CD8-positive, alpha-beta memory T cell (primary cell): ENCODE data around the gene THUMPD1. TPM values are rescaled to one million over a fixed set of nuclear protein-coding genes. Genes with fewer than 3 reads are reported as not detected.
"Not testable (repeated sequence)": the region's sequence is repeated elsewhere in the genome, so short reads cannot be mapped to it uniquely, and the experiment has no call there.

Experiments
- CTCF ChIA-PET: fragments of 350-600 bp; sonication (Branson Sonifier 250); formaldehyde crosslinking; loops from one replicate; lab custom pipeline; 2021; ENCODE audit warnings: antibody characterized with exemption; lab: Charles Lee
- POLR2A ChIA-PET: fragments of 350-600 bp; sonication (Branson Sonifier 250); formaldehyde crosslinking; loops from one replicate; lab custom pipeline; 2021; ENCODE audit warnings: antibody characterized with exemption; lab: Charles Lee
- DNase-seq, 5 donors: peaks; one replicate each; pipeline versions ENCODE4 v3.0.0 to v3.0.0-alpha.2; 2020 to 2022; ENCODE audit warnings: mixed read lengths in 1 of 5
- H3K27ac ChIP-seq: one replicate; pipeline ENCODE4 v1.7.0; 2013; ENCODE audit warnings: low read depth, mild to moderate bottlenecking, low read length, moderate library complexity
- H3K27me3 ChIP-seq: 2 replicates; pipeline ENCODE4 v1.7.0; 2013; ENCODE audit warnings: low read length, mild to moderate bottlenecking; ENCODE audit not compliant: insufficient read depth, poor library complexity, severe bottlenecking
- H3K36me3 ChIP-seq: 2 replicates; pipeline ENCODE4 v1.7.0; 2013; ENCODE audit warnings: mild to moderate bottlenecking, low read length, moderate library complexity; ENCODE audit not compliant: insufficient read depth
- H3K4me1 ChIP-seq: 2 replicates; pipeline ENCODE4 v1.7.0; 2013; ENCODE audit warnings: mild to moderate bottlenecking, low read length, moderate library complexity; ENCODE audit not compliant: insufficient read depth
- H3K4me3 ChIP-seq: 2 replicates; pipeline ENCODE4 v1.7.0; 2013; ENCODE audit warnings: mild to moderate bottlenecking, low read length
- H3K9me3 ChIP-seq: 2 replicates; pipeline ENCODE4 v1.7.0; 2013; ENCODE audit warnings: mild to moderate bottlenecking, low read length
- H3K27ac Mint-ChIP-seq, 8 donors: one replicate each; pipeline ENCODE4 v1.8.0; 2020 to 2021; ENCODE audit warnings: mixed read lengths in 8 of 8, mild to moderate bottlenecking in 6 of 8, inconsistent platforms in 3 of 8, moderate library complexity in 3 of 8
- H3K27me3 Mint-ChIP-seq, 2 donors: one replicate each; pipeline ENCODE4 v1.8.0; 2020 to 2021; ENCODE audit warnings: mixed read lengths in 2 of 2, mild to moderate bottlenecking in 1 of 2, moderate library complexity in 1 of 2
- H3K36me3 Mint-ChIP-seq, 3 donors: one replicate each; pipeline ENCODE4 v1.8.0; 2020 to 2021; ENCODE audit warnings: mixed read lengths in 3 of 3, inconsistent platforms in 1 of 3, mild to moderate bottlenecking in 1 of 3
- H3K4me1 Mint-ChIP-seq, 3 donors: one replicate each; pipeline ENCODE4 v1.8.0; 2020 to 2021; ENCODE audit warnings: mixed read lengths in 3 of 3, inconsistent platforms in 1 of 3, mild to moderate bottlenecking in 1 of 3
- H3K4me3 Mint-ChIP-seq, 7 donors: one replicate each; pipeline ENCODE4 v1.8.0; 2020 to 2021; ENCODE audit warnings: mixed read lengths in 7 of 7, mild to moderate bottlenecking in 6 of 7, moderate library complexity in 4 of 7, inconsistent platforms in 2 of 7
- H3K9me3 Mint-ChIP-seq, 5 donors: one replicate each; pipeline ENCODE4 v1.8.0; 2020 to 2022; ENCODE audit warnings: mixed read lengths in 5 of 5, mild to moderate bottlenecking in 3 of 5, moderate library complexity in 2 of 5, inconsistent platforms in 1 of 5
- polyA plus RNA-seq: library from polyadenylated mRNA; unstranded; fragments of 300-500 nt; fragmentation: Illumina TruSeq; gene quantifications from one replicate; pipeline ENCODE4 v1.2.3, GENCODE V29; 2021
- total RNA-seq, 2 experiments: library from RNA; stranded (reverse); gene quantifications; one replicate each; pipeline ENCODE4 v1.2.3, GENCODE V29; 2021

Gene THUMPD1
- total and polyA plus RNA-seq, 3 experiments from 2014 or later, result 52.2 to 74.4 (median 54.1) TPM

GRCh38 chr16:20734782-20735181 is 6.8 kb downstream of the THUMPD1 start:
- Histone ChIP-seq H3K36me3 (peaks cover 36% of the 10 kb centered on the region), H3K4me3 (no peak overlapping the region), H3K4me1 (peaks cover 18% of the 10 kb centered on the region), H3K27me3 (no peaks in the 10 kb centered on the region), H3K27ac (no peak overlapping the region), H3K9me3 (no peaks in the 10 kb centered on the region)
- Mint-ChIP-seq H3K4me1 (peaks cover 7 to 24% (median 18%) of the 10 kb centered on the region in 3 donors), H3K9me3 (no peaks in the 10 kb centered on the region), H3K27ac (no peak overlapping the region), H3K36me3 (peaks cover 0 to 54% (median 17%) of the 10 kb centered on the region in 3 donors), H3K4me3 (no peak overlapping the region), H3K27me3 (no peaks in the 10 kb centered on the region)
- DNase-seq, result no peak
- CTCF ChIA-PET, result no interaction called here
- POLR2A ChIA-PET, result no interaction called here

- Mint-ChIP-seq H3K27ac (peak overlapping the region in 2 of 8 donors; percentile 25 to 65), H3K9me3 (no peaks in the 10 kb centered on the region), H3K36me3 (peaks cover 0 to 54% (median 17%) of the 10 kb centered on the region in 3 donors), H3K4me1 (peaks cover 7 to 21% (median 16%) of the 10 kb centered on the region in 3 donors), H3K27me3 (no peaks in the 10 kb centered on the region), H3K4me3 (no peak overlapping the region)
- Histone ChIP-seq H3K4me1 (peaks cover 12% of the 10 kb centered on the region), H3K9me3 (no peaks in the 10 kb centered on the region), H3K27me3 (no peaks in the 10 kb centered on the region), H3K27ac (no peak overlapping the region), H3K4me3 (no peak overlapping the region), H3K36me3 (peaks cover 36% of the 10 kb centered on the region)
- CTCF ChIA-PET, result no interaction called here
- POLR2A ChIA-PET, result no interaction called here
- DNase-seq, result no peak
Observed at GRCh38 chr16:20734056-20734455, 7.6 kb downstream of the THUMPD1 start.

- POLR2A ChIA-PET, result no interaction called here
- no peak overlapping the region for H3K27ac Mint-ChIP-seq
Observed at GRCh38 chr16:20729141-20729540, 12.5 kb downstream of the THUMPD1 start.

GRCh38 chr16:20727181-20727580 is 14.4 kb downstream of the THUMPD1 start:
- ChIA-PET POLR2A (interaction anchor here (0.7 kb wide), 1 partner anchor 11 kb away, joined by 3 read pairs; no protein-coding TSS in a partner anchor), CTCF (no interaction called here)
- H3K27me3 ChIP-seq, result no peaks in the 10 kb centered on the region
- no peaks in the 10 kb centered on the region for H3K27me3 Mint-ChIP-seq
- DNase-seq, result no peak
- no peaks in the 10 kb centered on the region for H3K36me3 ChIP-seq
- no peak overlapping the region for H3K27ac ChIP-seq
- no peaks in the 10 kb centered on the region for H3K4me1 Mint-ChIP-seq
- H3K9me3 ChIP-seq, result no peaks in the 10 kb centered on the region
- no peaks in the 10 kb centered on the region for H3K9me3 Mint-ChIP-seq
- no peak overlapping the region for H3K4me3 ChIP-seq
- peaks cover 0 to 2% (median 1%) of the 10 kb centered on the region in 3 donors for H3K36me3 Mint-ChIP-seq
- no peak overlapping the region for H3K4me3 Mint-ChIP-seq
- H3K4me1 ChIP-seq, result no peaks in the 10 kb centered on the region
- H3K27ac Mint-ChIP-seq, result no peak overlapping the region

More at GRCh38 chr16:20729141-20729540, 12.5 kb downstream of the THUMPD1 start:
- no peak for DNase-seq
- H3K4me1 Mint-ChIP-seq, result no peaks in the 10 kb centered on the region
- Histone ChIP-seq H3K9me3 (no peaks in the 10 kb centered on the region), H3K4me1 (no peaks in the 10 kb centered on the region), H3K27ac (no peak overlapping the region), H3K27me3 (no peaks in the 10 kb centered on the region), H3K36me3 (peaks cover 3% of the 10 kb centered on the region), H3K4me3 (no peak overlapping the region)
- no peak overlapping the region for H3K4me3 Mint-ChIP-seq
- no peaks in the 10 kb centered on the region for H3K9me3 Mint-ChIP-seq
- peaks cover 0 to 7% (median 4%) of the 10 kb centered on the region in 3 donors for H3K36me3 Mint-ChIP-seq
- H3K27me3 Mint-ChIP-seq, result no peaks in the 10 kb centered on the region
- CTCF ChIA-PET, result interaction anchor here (0.6 kb wide), 1 partner anchor 80 kb away, joined by 3 read pairs; no protein-coding TSS in a partner anchor

- DNase-seq, result no peak
- Histone ChIP-seq H3K27me3 (no peaks in the 10 kb centered on the region), H3K36me3 (no peaks in the 10 kb centered on the region), H3K27ac (no peak overlapping the region), H3K4me1 (no peaks in the 10 kb centered on the region), H3K4me3 (no peak overlapping the region), H3K9me3 (no peaks in the 10 kb centered on the region)
- H3K36me3 Mint-ChIP-seq, result peaks cover 0 to 2% (median 1%) of the 10 kb centered on the region in 3 donors
- POLR2A ChIA-PET, result interaction anchor here (0.7 kb wide), 1 partner anchor 12 kb away, joined by 3 read pairs; no protein-coding TSS in a partner anchor
- H3K27me3 Mint-ChIP-seq, result no peaks in the 10 kb centered on the region
- H3K4me3 Mint-ChIP-seq, result no peak overlapping the region
- no peaks in the 10 kb centered on the region for H3K4me1 Mint-ChIP-seq
- no peak overlapping the region for H3K27ac Mint-ChIP-seq
- no peaks in the 10 kb centered on the region for H3K9me3 Mint-ChIP-seq
- CTCF ChIA-PET, result no interaction called here
Observed at GRCh38 chr16:20726661-20727060, 15.0 kb downstream of the THUMPD1 start.

- H3K27ac ChIP-seq, result no peak overlapping the region
Observed at GRCh38 chr16:20720251-20720650, 21.4 kb downstream of the THUMPD1 start.

GRCh38 chr16:20717718-20718117 is 23.9 kb downstream of the THUMPD1 start:
- H3K4me3 ChIP-seq, H3K27ac ChIP-seq, H3K27me3 ChIP-seq, H3K9me3 Mint-ChIP-seq, DNase-seq, CTCF ChIA-PET, H3K4me1 Mint-ChIP-seq, H3K4me3 Mint-ChIP-seq, POLR2A ChIA-PET, H3K27ac Mint-ChIP-seq, H3K4me1 ChIP-seq, H3K36me3 Mint-ChIP-seq, H3K9me3 ChIP-seq, H3K27me3 Mint-ChIP-seq, H3K36me3 ChIP-seq: not testable (repeated sequence)

More at GRCh38 chr16:20720251-20720650, 21.4 kb downstream of the THUMPD1 start:
- H3K9me3 Mint-ChIP-seq, result no peaks in the 10 kb centered on the region
- no peak for DNase-seq
- H3K36me3 Mint-ChIP-seq, result peaks cover 0 to 4% (median 0%) of the 10 kb centered on the region in 3 donors
- ChIA-PET POLR2A (no interaction called here), CTCF (no interaction called here)
- no peaks in the 10 kb centered on the region for H3K27me3 ChIP-seq
- no peak overlapping the region for H3K4me3 Mint-ChIP-seq
- no peaks in the 10 kb centered on the region for H3K4me1 ChIP-seq
- H3K27ac Mint-ChIP-seq, result no peak overlapping the region
- no peaks in the 10 kb centered on the region for H3K9me3 ChIP-seq
- H3K4me3 ChIP-seq, result no peak overlapping the region
- H3K27me3 Mint-ChIP-seq, result no peaks in the 10 kb centered on the region
- no peaks in the 10 kb centered on the region for H3K36me3 ChIP-seq
- H3K4me1 Mint-ChIP-seq, result no peaks in the 10 kb centered on the region

GRCh38 chr16:20711277-20711911 is 30.2 kb downstream of the THUMPD1 start:
- Histone ChIP-seq H3K4me1 (no peaks in the 10 kb centered on the region), H3K27ac (no peak overlapping the region), H3K9me3 (no peaks in the 10 kb centered on the region), H3K4me3 (no peak overlapping the region), H3K27me3 (no peaks in the 10 kb centered on the region), H3K36me3 (no peaks in the 10 kb centered on the region)
- ChIA-PET POLR2A (no interaction called here), CTCF (no interaction called here)
- Mint-ChIP-seq H3K27me3 (no peaks in the 10 kb centered on the region), H3K9me3 (no peaks in the 10 kb centered on the region), H3K4me1 (no peaks in the 10 kb centered on the region), H3K27ac (no peak overlapping the region), H3K4me3 (no peak overlapping the region), H3K36me3 (peaks cover 0 to 5% (median 2%) of the 10 kb centered on the region in 3 donors)
- DNase-seq, result no peak
